Measurements from ENCODE around the gene CDKL1. TPM values are rescaled to one million over a fixed set of nuclear protein-coding genes. Genes with fewer than 3 reads are reported as not detected.

CDKL1 gene
- polyA plus RNA-seq (2013, experiment 1 of 2; ENCODE audit: insufficient read length) = 6.2 TPM
- 9.1 TPM for polyA plus RNA-seq (2013, experiment 2 of 2; ENCODE audit: insufficient read length)

DNA sequence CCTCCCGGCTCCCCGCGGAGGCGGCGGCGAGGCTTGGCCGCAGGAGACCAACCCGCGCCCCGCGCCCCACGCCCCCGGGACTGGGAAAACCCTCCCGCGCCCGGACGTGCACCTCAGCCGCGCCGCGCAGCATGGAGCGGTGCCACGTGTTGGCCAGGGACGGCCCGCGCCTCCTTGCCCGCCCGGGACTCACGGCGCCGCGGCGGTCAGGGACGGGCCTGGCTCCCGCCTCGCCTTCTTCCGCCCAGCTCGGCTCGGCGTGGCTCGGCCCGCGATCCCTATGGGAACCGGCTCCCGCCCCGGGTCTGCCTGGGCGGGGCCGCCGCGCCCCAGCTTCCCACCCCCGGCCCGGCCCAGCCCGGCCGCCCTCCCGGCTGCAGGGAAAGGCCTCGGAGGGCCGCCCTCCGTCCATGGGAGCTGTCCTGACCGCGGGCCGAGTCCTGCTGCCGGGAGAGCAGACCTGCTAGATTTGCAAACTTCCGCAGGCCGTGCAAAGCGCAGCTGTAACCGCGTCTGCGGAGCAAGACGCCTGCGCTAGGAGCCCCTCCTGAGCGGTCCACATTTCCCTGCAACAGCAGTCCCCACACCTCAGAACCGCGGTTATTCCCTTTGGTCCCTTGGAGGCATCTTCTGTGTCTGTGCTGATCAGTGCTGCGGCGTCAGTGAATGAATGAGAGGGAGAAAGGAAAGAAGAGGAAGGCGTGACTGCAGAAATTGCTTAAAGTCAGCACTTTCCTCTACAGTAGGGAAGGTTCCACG, at the start of gene CDKL1:
TSS of gene CDKL1 (minus strand) at position 251 of the 759 bp plus-strand sequence. CDS start 1,013 bp downstream, outside the sequence.
- DNase-seq = peak; percentile 73

DNA sequence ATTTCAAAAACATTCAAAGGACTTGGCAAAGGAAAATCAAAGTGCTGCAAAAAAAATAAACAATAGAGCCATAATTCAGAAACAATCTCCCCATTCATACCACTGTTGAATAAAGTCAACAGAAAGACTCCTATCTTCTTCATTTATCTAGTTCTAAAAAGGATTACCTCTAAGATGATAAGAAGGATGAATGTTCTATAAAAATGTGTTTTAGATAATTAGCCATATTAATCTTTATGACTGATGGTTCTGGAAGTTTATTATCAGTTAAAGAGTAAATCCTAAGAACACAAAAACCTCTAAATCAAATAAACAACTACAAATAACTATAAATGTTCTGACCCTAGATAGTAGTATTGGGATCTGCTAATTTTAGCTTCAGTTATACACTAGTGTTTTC, 37.8 kb upstream of the CDKL1 start:
- no peak for DNase-seq

DNA sequence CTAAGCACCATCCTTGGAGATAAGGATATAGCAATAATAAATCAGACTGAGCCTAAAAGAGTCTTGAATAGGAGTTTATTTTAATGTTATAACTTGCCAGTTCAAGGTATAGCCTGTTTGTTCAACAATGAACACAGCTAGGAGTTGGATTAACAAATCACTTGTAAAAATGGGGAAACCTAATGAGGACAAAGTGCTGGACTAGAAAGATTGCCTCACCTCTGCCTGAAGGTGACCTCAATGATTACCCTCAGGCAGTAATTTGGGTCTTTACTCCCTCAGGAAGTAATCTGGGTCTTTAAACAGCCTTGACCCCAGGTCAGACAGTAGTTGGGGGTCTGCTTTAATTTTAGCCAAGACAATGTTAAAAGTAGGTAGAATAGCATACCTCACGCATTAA, 35.5 kb upstream of the CDKL1 start:
- no peak for DNase-seq

DNA sequence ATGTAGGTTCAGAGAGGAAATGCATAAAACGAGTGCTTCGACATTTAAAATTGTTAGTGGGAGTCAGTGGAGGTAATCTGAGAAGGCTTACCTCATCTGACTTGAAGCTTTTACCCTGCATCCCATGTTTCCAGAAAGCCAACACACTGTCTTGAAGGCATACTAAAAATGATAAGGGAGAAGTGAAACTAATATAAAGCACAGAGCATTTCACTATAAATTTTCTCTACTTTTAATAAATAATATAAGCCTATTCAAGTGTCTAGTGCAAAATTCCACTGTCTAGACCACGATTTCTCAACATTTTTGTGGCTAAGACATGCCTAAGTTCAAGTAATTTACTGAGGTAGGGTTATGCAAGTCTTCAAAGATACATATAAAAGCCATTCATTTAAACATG, 29.1 kb upstream of the CDKL1 start:
- peak; percentile 76 for DNase-seq

DNA sequence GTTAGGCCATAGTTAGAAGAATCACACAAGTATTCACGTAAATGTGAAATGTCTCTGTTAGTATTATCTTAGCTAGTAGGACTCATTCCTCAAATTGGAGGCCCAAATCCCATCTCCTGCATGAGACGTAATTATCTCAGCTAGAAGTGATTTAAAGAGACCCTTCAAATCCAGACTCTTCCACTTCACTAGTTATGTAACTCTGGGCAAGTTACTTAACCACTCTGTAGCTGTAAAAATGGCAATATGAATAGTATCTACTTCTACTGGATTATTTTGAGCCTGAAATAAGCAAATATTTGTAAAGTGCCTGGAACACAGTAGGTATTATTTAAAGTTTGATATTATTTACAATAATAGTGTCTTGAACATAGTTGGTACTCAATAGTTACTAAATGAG, 28.4 kb upstream of the CDKL1 start:
- DNase-seq = no peak

DNA sequence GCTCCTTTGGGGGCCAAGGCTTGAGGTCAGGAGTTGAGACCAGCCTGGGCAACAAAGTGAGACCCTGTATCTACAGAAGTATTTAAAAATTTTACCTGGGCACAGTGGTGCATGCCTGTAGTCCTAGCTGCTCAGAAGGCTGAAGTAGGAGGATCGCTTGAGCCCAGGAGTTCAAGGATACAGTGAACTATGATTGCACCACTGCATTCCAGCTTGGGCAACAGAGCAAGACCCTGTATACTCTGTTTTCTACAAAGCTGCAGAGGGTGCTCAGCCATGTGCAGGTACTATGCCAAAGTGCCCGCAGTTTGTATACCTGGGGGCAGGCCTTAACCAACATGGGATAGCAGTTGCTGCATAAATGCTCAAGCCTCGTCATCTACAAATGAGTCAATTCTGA, 26.8 kb upstream of the CDKL1 start:
- DNase-seq = no peak

DNA sequence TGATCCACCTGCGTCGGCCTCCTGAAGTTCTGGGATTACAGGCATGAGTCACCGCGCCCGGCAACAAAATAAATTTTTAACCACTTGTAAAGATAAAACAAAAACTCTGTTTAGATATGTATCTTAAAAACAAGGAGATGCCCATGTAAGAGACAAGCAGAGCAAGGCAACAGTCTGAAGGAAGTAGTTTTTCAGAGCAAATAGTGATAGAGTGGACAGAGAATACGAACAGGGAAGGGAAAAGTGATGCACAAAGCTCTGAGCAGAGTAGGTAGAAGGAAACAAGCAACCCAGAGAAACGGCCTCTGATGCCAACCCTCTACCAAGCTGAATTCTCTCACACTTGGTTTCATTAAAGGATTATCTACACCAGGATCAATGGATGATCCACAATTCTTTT, 24.8 kb upstream of the CDKL1 start:
- DNase-seq = no peak

DNA sequence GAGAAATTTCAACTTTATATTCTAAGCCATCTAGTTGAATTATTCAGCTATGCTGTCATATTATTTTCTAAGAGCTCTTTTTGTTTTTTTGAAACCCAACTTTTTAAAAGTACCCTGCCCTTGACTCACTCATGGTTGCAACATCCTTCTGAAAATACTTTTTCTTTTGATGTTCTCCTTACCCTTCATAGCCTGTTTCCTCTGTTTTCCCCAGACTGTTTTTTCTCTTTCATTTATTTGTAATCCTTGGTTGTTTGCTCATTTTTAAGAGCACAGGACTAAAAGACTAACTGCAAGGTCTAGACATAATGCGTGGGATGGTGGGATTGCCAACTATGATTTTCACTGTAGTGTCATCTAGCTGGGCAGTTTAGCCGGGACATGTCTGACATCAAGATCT, 21.2 kb upstream of the CDKL1 start:
- no peak for DNase-seq

DNA sequence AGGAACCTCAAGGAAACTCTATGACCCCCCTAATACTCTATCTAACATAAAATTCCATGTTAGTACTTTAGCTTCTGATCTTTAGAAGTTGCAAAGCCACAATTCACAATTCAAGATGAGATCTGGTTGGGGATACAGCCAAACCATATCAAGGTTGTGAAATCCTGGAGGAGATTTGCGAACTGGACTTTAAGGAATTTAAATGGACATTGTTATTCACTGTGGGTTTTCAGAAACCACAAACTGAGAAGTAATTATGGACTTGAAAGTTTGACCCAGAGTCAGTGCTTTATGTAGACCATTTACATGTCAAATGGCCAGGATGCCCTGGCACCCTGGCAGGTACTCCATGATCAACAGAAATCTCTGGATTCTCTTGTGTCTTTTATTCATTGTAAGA, 14.2 kb upstream of the CDKL1 start:
- DNase-seq = peak; percentile 40

DNA sequence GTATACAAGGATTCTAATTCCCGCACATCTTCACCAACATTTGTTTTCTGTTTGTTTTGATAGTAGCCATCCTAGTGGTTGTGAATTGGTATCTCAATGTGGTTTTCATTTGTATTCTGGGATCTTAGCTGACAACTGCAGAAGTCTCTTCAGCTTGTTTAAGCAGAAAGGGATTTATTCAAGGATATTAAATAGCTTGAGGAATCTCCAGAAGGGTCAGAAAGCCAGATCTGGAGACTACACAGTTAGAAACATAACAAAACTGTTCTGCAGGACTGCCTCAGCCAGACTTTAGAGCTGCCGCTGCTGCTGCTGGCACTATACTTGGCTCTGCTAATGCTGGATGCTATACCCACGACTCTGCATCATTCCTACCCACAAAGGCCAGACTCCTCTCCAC, 13.4 kb upstream of the CDKL1 start:
- no peak for DNase-seq

DNA sequence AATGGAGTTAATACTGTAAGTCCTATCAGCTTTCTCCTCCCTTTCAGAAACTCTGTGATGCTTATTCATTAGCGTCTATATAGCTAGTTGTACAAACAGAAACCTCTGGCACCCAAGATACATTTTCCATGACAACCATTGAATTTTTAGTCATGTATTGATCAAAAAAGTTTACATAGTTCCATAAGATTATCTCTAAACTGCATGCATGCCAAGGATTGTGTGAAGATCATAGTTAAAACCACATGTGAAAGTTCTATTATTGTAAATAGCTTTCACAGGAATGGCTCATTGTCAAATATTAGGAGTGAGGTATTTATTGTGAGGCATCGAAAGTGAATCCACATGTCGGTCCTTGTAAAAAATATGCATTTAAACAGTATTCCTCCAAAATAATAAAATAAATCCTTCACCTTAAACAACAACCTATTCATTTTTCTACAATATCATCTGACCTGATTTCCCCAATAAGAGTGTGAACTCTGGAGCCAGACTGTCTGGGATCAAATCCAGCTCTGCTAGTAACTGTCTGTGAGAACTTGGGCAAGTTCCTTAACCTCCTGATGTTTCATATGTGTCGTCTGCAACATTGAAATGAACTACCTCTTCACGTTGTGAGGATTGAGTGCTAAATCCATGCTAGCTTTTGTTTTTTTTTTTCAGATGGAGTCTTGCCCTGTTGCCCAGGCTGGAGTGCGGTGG, 10.6 kb upstream of the CDKL1 start:
- peak; percentile 73 for DNase-seq

DNA sequence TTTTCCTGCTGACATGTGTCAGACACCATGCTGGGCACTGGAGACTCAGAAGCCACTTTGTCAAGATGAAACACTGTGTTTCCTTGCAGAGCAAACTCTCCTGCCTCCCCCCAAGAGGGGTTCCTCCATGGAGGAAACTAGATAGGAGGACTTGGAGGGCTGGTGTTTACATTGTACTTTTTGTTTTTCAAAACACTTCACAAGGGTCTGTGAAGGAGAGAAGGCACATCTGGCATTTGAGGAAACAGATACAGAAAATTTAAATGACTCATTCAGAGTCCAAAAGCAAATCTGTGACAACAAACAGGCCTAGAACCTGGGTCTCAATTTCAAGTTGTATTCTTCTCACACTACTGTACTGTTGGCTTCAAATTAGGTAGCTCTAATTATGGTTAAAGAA, 6.7 kb upstream of the CDKL1 start:
- DNase-seq = no peak

DNA sequence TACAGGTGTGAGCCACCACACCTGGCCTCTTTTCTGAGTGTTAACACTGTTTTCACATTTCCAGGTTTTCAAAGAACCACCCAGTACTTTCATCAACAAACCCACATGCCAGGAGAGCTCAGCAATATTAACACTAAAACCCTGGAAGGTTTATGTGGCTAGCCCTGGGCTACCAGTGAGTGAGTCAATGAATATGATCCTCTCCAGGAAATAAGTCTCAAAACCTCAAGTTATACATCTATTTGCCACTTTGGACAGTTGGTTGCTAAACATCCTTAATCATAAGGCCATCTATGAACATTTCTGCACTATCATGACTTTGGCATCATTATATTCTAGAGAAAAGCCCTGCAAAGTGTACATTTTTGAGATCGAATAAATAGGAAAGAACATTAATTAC, 6.3 kb upstream of the CDKL1 start:
- DNase-seq = no peak

DNA sequence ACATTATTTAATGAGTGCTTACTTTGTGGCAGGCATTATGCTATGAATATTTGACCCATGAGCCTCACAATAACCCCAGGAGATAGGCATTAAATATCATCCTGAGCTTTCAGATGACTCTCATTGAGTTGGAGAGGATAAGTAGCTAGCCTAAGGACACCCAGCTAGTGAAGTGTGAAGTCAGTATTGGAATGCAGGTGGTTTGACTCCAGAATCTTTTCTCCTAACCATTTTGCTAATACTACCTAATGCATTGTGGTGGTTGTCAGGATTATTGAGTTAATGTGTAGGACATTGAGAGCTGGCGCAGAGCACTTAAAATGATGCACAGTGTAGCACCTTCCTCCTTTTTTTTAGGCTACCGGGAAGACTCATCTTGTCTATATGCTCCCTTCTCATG, 3.8 kb upstream of the CDKL1 start:
- no peak for DNase-seq

DNA sequence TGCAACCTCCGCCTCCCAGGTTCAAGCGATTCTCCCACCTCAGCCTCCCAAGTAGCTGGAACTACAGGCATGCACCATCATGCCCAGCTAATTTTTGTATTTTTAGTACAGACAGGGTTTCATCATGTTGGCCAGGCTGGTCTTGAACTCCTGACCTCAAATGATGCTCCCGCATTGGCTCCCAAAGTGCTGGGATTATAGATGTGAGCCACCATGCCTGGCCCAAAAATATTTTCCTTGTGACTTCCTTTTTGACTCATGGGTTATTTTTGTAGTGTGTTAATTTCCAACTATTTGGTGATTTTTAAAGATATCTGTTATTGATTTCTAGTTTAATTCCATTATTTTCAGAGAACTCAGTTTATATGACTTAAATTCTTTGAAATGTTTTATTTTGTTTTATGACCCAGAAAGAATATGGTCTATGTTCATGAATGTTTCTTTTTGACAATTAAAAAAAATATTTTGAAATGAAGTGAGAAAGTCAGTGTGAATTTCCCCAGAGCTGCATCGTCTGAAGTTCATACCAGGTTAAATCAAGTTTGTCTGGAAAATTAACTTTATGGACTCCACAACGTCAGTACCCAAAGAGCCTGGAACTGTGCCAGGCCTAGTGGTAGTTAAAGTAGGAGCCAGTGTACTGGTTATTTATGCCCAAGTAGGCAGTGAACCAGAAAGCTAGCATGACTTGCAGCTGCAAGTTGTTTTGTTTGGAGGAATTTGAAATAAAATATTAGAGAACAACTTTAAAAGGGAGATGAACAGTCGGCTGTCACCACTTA, 2.8 kb upstream of the CDKL1 start:
- DNase-seq = peak; percentile 61

DNA sequence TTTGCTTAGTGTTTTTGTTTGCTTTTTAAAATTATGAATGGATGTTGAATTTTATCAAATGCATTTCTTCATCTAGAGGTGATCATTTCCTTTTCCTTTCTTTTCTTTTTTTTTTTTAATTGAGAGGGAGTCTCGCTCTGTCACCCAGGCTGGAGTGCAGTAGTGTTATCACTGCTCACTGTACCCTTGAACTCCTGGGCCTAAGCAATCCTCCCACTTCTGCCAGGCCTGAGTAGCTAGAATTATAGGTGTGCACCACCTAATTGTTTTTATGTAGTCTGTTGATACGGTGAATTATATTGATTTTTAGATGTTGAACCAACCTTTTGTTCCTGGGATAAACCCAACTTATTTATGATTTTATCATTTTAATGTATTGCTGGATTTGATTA, 1.5 kb upstream of the CDKL1 start:
- no peak for DNase-seq

DNA sequence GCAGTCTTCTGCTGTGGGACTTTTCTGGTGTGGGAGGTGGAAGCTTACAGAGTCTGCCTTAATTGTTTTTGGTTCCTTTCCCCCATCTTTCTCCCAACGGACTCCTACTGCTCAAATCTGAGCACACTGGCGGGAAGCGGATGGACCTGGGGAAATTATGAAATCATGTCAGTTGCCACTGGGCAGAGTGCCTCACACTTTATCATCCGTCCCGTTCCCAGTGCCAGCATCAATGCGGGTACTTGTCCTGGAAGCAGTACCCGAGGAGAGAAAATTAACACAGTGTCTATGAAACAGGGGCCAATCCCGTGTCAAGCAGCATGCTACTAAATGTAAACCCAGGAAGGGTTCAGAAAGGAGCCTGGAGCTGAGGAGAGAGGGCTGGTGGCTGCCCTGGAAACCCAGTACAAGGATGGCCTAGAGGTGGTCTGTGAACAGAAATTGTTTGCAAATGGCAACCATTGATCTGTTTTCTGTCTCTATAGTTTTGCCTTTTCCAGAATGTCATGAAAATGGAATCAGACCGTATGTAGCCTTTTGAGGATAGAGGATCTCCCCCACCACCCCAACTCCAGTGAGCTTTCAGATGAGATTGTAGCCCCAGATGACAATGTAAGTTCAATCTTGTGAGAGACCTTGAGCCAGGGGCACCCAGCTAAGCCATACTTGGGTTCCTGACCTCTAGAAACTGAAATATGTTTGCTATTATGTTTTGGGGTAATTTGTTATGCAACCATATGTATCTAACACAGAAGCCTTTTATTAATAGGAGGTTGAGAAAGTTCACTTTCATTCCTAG, 908 bp upstream of the CDKL1 start:
- DNase-seq = peak; percentile 17

DNA sequence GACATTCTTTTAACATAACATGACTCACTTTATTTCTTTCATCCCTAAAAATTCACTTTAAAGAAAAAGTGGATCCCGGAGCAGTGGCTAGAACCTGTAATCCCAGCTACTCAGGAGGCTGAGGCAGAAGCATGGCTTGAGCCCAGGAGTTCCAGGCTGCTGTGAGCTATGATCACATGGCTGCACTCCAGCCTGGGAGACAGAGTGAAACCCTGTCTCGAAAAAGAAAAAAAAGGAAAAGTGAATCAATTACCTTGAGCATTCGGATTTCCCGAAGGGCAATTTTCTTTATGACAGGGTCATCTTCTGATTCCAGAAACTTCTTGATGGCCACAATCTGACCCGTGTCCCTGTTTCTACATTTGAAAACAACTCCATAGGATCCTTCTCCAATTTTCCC, 1.2 kb downstream of the CDKL1 start:
- no peak for DNase-seq

DNA sequence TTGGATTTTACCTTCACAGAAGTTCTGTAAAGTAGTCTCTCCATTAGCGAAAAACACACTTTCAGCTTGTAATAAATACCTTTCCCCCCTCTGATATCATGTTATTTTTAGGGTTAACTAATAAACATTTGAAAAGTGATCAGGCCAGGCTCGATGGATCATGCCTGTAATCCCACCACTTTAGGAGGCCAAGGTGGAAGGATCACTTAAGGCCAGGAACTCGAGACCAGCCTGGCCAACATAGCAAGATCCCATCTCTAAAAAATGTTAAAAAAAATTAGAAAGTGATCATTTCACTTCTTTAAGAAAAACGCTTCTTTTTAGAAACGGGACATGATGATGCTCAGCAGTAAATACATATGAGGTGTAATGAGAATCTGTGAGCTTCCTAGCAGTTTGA, 2.0 kb downstream of the CDKL1 start:
- DNase-seq = no peak

DNA sequence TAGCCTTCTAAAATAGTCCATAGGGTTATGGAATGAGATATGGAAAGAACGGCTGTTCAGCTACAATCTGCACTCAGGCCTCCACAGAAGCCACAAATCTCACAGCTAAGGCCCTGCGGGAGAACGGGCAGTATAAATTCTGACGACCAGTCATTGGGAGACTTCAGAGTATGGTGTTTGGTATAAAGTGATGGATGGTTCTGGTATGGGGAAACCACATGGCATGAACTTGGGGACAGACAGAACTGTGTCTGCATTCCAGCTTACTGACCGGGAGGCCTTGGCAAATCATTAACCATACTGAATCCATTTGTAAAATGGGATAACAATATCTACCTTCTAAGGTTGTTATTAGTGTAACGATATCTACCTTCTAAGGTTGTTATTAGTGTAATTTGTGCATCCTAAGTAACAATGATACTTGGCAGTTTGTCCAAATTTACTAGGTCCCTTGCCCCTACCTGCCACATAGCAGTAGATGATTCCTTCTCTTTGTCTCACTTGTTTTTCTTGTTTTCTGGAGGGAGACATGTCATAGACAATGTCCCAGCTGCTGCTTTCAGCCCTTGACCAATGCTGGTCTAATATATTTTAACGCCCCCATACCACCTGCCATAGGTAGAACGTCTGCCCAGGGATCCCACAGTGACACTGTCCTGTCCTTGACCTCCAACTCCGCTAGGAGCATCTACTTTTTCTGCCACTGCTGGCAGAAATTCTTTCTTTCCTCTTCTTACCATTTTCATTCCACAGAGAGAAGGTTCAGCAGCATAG, 6.8 kb downstream of the CDKL1 start:
- DNase-seq = no peak

DNA sequence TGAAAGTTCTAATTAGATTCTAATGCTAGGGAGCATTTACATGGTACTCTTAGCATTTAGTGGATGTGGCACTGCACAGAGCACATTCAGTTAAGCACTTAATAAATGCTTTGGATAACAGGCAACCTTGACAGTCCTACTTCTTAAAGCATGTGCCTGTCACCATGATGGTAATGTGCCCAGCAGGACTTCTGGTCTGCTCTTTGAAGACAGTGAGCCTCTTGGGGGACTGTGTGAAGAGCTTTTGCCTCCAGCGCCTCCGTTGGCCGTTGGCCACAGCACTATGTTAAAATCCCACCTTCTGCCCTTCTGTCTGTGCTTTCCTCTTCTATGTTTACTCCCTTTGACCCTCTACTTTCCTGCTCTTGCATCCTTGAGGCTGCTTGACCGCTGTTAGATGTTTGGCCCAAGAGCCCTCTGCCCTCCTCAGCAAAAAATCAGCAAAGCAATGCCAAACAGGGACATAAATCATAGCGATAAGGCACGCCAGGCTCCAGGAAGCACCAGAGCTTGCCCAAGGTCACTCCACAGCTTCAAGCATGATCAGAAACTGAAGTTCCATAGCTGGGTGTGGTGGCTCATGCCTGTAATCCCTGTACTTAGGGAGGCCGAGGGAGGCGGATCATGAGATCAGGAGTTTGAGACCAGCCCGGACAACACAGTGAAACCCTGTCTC, 8.3 kb downstream of the CDKL1 start:
- no peak for DNase-seq

Measured in fibroblast of skin of scalp (primary cell).